Mesothelial cell of epicardium (in vitro differentiated cells): ENCODE measurements around the gene NMNAT2. TPM values are rescaled to one million over a fixed set of nuclear protein-coding genes. Genes with fewer than 3 reads are reported as not detected.

Experiments used
- DNase-seq, 2 experiments: peaks; one replicate each; pipeline ENCODE4 v3.0.0; 2021; ENCODE audit warnings: low spot score in 2 of 2; ENCODE audit not compliant: unreplicated experiment in 2 of 2
- H3K27ac Mint-ChIP-seq: 2 replicates; pipeline ENCODE4 v1.8.0; 2021; ENCODE audit warnings: mixed read lengths
- H3K27me3 Mint-ChIP-seq: 2 replicates; pipeline ENCODE4 v1.8.0; 2021; ENCODE audit warnings: low read depth, mixed read lengths
- H3K36me3 Mint-ChIP-seq: 2 replicates; pipeline ENCODE4 v1.8.0; 2021; ENCODE audit warnings: mixed read lengths
- H3K4me1 Mint-ChIP-seq: 2 replicates; pipeline ENCODE4 v1.8.0; 2021; ENCODE audit warnings: mixed read lengths
- H3K4me3 Mint-ChIP-seq: 2 replicates; pipeline ENCODE4 v1.8.0; 2021; ENCODE audit warnings: mild to moderate bottlenecking, moderate library complexity, mixed read lengths
- H3K9me3 Mint-ChIP-seq: 2 replicates; pipeline ENCODE4 v1.8.0; 2021; ENCODE audit warnings: mixed read lengths
- total RNA-seq: library from RNA; stranded (reverse); gene quantifications from 3 replicates; pipeline ENCODE4 v1.2.1, GENCODE V29; 2021
- TF ChIP-seq, protein P1 (sequence below): fragments of 200-600 bp; sonication (generic); IDR thresholded peaks from one replicate; pipeline ENCODE4 v1.5.0; 2021; ENCODE audit warnings: antibody characterized with exemption; ENCODE audit not compliant: unreplicated experiment

The NMNAT2 gene
- total RNA-seq, 1 donor from 2014 or later = 1.2 TPM

DNA sequence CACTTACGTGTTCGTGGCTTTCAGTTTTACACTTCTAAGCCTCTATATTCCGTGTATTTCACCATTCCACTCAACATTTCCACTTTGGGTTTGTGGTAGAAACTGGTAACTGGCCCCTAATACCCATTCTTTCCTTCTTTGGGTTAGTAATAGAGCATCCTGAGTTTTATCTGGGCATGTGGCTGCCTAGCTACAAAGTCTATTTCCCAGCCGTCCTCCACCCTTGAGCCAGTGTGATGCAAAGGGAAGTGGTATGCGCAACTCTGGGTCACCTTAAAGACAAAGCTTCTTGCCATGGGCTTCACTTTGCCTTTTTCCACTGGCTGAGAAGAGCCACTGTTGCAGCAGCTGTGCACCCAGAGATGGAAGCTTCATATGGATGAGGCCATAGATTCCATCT is 158.3 kb downstream of the NMNAT2 start:
- H3K9me3 Mint-ChIP-seq = peaks cover 4% of the 10 kb centered on the region

DNA sequence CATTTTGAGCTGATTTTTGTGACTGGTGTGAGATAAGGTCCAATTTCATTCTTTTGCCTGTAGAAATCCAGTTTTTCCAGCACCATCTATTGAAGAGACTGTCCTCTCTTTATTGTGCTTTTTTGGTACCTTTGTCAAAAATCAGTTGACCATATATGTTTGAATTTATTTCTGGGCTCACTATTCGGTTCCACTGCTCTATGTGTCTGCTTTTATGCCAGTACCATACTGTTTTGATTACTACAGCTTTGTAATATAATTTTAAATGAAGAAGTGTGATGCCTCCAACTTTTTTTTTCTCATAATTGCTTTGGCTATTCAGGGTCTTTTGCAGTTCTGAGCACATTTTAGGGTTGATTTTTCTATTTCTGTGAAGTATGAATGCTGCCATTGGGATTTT is 163.1 kb downstream of the NMNAT2 start:
- Mint-ChIP-seq H3K4me1 (no peaks in the 10 kb centered on the region), H3K27me3 (no peaks in the 10 kb centered on the region), H3K36me3 (peaks cover 2% of the 10 kb centered on the region), H3K27ac (no peak overlapping the region), H3K9me3 (peaks cover 29% of the 10 kb centered on the region), H3K4me3 (no peak overlapping the region)
- TF ChIP-seq, protein P1, sequence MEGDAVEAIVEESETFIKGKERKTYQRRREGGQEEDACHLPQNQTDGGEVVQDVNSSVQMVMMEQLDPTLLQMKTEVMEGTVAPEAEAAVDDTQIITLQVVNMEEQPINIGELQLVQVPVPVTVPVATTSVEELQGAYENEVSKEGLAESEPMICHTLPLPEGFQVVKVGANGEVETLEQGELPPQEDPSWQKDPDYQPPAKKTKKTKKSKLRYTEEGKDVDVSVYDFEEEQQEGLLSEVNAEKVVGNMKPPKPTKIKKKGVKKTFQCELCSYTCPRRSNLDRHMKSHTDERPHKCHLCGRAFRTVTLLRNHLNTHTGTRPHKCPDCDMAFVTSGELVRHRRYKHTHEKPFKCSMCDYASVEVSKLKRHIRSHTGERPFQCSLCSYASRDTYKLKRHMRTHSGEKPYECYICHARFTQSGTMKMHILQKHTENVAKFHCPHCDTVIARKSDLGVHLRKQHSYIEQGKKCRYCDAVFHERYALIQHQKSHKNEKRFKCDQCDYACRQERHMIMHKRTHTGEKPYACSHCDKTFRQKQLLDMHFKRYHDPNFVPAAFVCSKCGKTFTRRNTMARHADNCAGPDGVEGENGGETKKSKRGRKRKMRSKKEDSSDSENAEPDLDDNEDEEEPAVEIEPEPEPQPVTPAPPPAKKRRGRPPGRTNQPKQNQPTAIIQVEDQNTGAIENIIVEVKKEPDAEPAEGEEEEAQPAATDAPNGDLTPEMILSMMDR = no peak
- no peak for DNase-seq

More for the DNA sequence above, 158.3 kb downstream of the NMNAT2 start:
- H3K27ac Mint-ChIP-seq = no peak overlapping the region
- no peak for DNase-seq
- TF ChIP-seq, protein P1 = no peak
- no peaks in the 10 kb centered on the region for H3K27me3 Mint-ChIP-seq
- H3K36me3 Mint-ChIP-seq = no peaks in the 10 kb centered on the region
- H3K4me3 Mint-ChIP-seq = no peak overlapping the region
- peaks cover 5% of the 10 kb centered on the region for H3K4me1 Mint-ChIP-seq

GRCh38 chr1:183251959-183252450 is 166.2 kb downstream of the NMNAT2 start:
- TF ChIP-seq, protein P1 = no peak

GRCh38 chr1:183251101-183251958 is 166.8 kb downstream of the NMNAT2 start:
- Mint-ChIP-seq H3K4me1 (no peaks in the 10 kb centered on the region), H3K27me3 (no peaks in the 10 kb centered on the region), H3K9me3 (peaks cover 32% of the 10 kb centered on the region), H3K4me3 (no peak overlapping the region), H3K27ac (no peak overlapping the region), H3K36me3 (peaks cover 2% of the 10 kb centered on the region)
- no peak for DNase-seq
- TF ChIP-seq, protein P1 = no peak

More at GRCh38 chr1:183251959-183252450, 166.2 kb downstream of the NMNAT2 start:
- Mint-ChIP-seq H3K36me3 (peaks cover 2% of the 10 kb centered on the region), H3K9me3 (peaks cover 32% of the 10 kb centered on the region), H3K27me3 (no peaks in the 10 kb centered on the region), H3K4me1 (no peaks in the 10 kb centered on the region), H3K4me3 (no peak overlapping the region), H3K27ac (no peak overlapping the region)
- no peak for DNase-seq

GRCh38 chr1:183249941-183250452 is 168.2 kb downstream of the NMNAT2 start:
- H3K27ac Mint-ChIP-seq = no peak overlapping the region
- no peak for DNase-seq
- H3K4me1 Mint-ChIP-seq = no peaks in the 10 kb centered on the region
- H3K36me3 Mint-ChIP-seq = peaks cover 2% of the 10 kb centered on the region
- H3K4me3 Mint-ChIP-seq = no peak overlapping the region
- H3K9me3 Mint-ChIP-seq = peaks cover 29% of the 10 kb centered on the region
- TF ChIP-seq, protein P1 = no peak
- no peaks in the 10 kb centered on the region for H3K27me3 Mint-ChIP-seq
